ENCODE data around the gene CCKAR. TPM values are rescaled to one million over a fixed set of nuclear protein-coding genes. Genes with fewer than 3 reads are reported as not detected.

The CCKAR gene
- total and polyA plus RNA-seq, 9 donors: 0.06 to 0.17 TPM; not detected in 7

- H3K36me3 ChIP-seq (ENCODE audit: control insufficient read depth, insufficient read depth, low read length): no peaks in the 10 kb centered on the region
- peaks cover 7% of the 10 kb centered on the region for H3K4me1 ChIP-seq (ENCODE audit: control insufficient read depth, insufficient read depth, low read length)
- H3K27me3 ChIP-seq (ENCODE audit: control insufficient read depth, insufficient read depth, low read length): peaks cover 5% of the 10 kb centered on the region
- no peak overlapping the region for H3K4me3 ChIP-seq (ENCODE audit: low read length)
- H3K27ac ChIP-seq (ENCODE audit: low read length): no peak overlapping the region
- 71% methylated on average over 7 of the region's 7 CpGs for WGBS (ENCODE audit: insufficient coverage)
- no peak for DNase-seq
- no peaks in the 10 kb centered on the region for H3K9me3 ChIP-seq (replicated peaks; ENCODE audit: control insufficient read depth, low read depth, low read length)
These were observed 1.3 kb upstream of the CCKAR start for GRCh38 chr4:26491449-26492170.

- Histone ChIP-seq H3K36me3 (ENCODE audit: control insufficient read depth, insufficient read depth, low read length) (no peaks in the 10 kb centered on the region), H3K4me1 (ENCODE audit: control insufficient read depth, insufficient read depth, low read length) (peaks cover 7% of the 10 kb centered on the region), H3K4me3 (ENCODE audit: low read length) (no peak overlapping the region), H3K27me3 (ENCODE audit: control insufficient read depth, insufficient read depth, low read length) (peaks cover 5% of the 10 kb centered on the region), H3K27ac (ENCODE audit: low read length) (no peak overlapping the region), H3K9me3 (replicated peaks; ENCODE audit: control insufficient read depth, low read depth, low read length) (no peaks in the 10 kb centered on the region)
- no peak for DNase-seq
- WGBS (ENCODE audit: insufficient coverage): no CpG with 5 or more reads among the region's 4 CpGs
These were observed 638 bp upstream of the CCKAR start for GRCh38 chr4:26490960-26491284.

- Histone ChIP-seq H3K4me1 (ENCODE audit: control insufficient read depth, insufficient read depth, low read length) (peaks cover 7% of the 10 kb centered on the region), H3K27me3 (ENCODE audit: control insufficient read depth, insufficient read depth, low read length) (peaks cover 5% of the 10 kb centered on the region), H3K9me3 (replicated peaks; ENCODE audit: control insufficient read depth, low read depth, low read length) (no peaks in the 10 kb centered on the region), H3K27ac (ENCODE audit: low read length) (no peak overlapping the region), H3K36me3 (ENCODE audit: control insufficient read depth, insufficient read depth, low read length) (no peaks in the 10 kb centered on the region), H3K4me3 (ENCODE audit: low read length) (no peak overlapping the region)
- WGBS (ENCODE audit: insufficient coverage): 69% methylated on average over 17 of the region's 19 CpGs
- DNase-seq: no peak
These were observed 941 bp downstream of the CCKAR start for GRCh38 chr4:26489101-26489985.

DNA sequence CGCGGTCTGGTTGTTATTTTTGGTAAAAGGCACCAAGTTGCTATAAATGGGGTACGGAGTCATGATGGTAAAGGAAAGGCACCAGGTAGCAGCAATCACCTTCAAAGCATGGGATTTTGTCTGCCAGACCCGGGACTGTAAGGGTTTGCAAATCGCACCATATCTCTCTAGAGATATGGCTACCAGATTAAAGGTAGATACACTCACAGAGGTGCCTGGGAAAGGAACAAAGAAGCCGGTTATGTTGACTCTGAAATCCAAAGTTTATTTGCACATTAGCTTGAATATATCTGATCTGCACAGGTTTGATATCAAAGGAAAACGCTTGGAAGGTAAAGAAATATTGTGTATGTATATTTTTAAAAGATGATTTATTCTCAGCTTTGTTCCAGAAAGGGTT lies 4.6 kb downstream of the CCKAR start:
- Histone ChIP-seq H3K27me3 (ENCODE audit: control insufficient read depth, insufficient read depth, low read length) (peaks cover 5% of the 10 kb centered on the region), H3K27ac (ENCODE audit: low read length) (no peak overlapping the region), H3K4me1 (ENCODE audit: control insufficient read depth, insufficient read depth, low read length) (peaks cover 7% of the 10 kb centered on the region), H3K4me3 (ENCODE audit: low read length) (no peak overlapping the region), H3K36me3 (ENCODE audit: control insufficient read depth, insufficient read depth, low read length) (no peaks in the 10 kb centered on the region), H3K9me3 (replicated peaks; ENCODE audit: control insufficient read depth, low read depth, low read length) (no peaks in the 10 kb centered on the region)
- no peak for DNase-seq
- WGBS (ENCODE audit: insufficient coverage): 88% methylated on average over 3 of the region's 7 CpGs

- peaks cover 3% of the 10 kb centered on the region for H3K27me3 ChIP-seq (ENCODE audit: control insufficient read depth, insufficient read depth, low read length)
- peaks cover 7% of the 10 kb centered on the region for H3K4me1 ChIP-seq (ENCODE audit: control insufficient read depth, insufficient read depth, low read length)
- H3K27ac ChIP-seq (ENCODE audit: low read length): no peak overlapping the region
- 32% methylated on average over 2 of the region's 5 CpGs for WGBS (ENCODE audit: insufficient coverage)
- no peaks in the 10 kb centered on the region for H3K9me3 ChIP-seq (replicated peaks; ENCODE audit: control insufficient read depth, low read depth, low read length)
- no peak for DNase-seq
- no peak overlapping the region for H3K4me3 ChIP-seq (ENCODE audit: low read length)
- no peaks in the 10 kb centered on the region for H3K36me3 ChIP-seq (ENCODE audit: control insufficient read depth, insufficient read depth, low read length)
These were observed 5.8 kb downstream of the CCKAR start for GRCh38 chr4:26484516-26484915.

- no peak for DNase-seq
- H3K27me3 ChIP-seq (ENCODE audit: control insufficient read depth, insufficient read depth, low read length): peaks cover 2% of the 10 kb centered on the region
- H3K9me3 ChIP-seq (replicated peaks; ENCODE audit: control insufficient read depth, low read depth, low read length): no peaks in the 10 kb centered on the region
- H3K4me3 ChIP-seq (ENCODE audit: low read length): no peak overlapping the region
- no peak overlapping the region for H3K27ac ChIP-seq (ENCODE audit: low read length)
- no CpG with 5 or more reads among the region's 2 CpGs for WGBS (ENCODE audit: insufficient coverage)
- peaks cover 7% of the 10 kb centered on the region for H3K4me1 ChIP-seq (ENCODE audit: control insufficient read depth, insufficient read depth, low read length)
- no peaks in the 10 kb centered on the region for H3K36me3 ChIP-seq (ENCODE audit: control insufficient read depth, insufficient read depth, low read length)
These were observed 6.2 kb downstream of the CCKAR start for GRCh38 chr4:26484032-26484515.

- Histone ChIP-seq H3K36me3 (ENCODE audit: control insufficient read depth, insufficient read depth, low read length) (no peaks in the 10 kb centered on the region), H3K4me1 (ENCODE audit: control insufficient read depth, insufficient read depth, low read length) (peaks cover 7% of the 10 kb centered on the region), H3K4me3 (ENCODE audit: low read length) (no peak overlapping the region), H3K9me3 (replicated peaks; ENCODE audit: control insufficient read depth, low read depth, low read length) (no peaks in the 10 kb centered on the region), H3K27ac (ENCODE audit: low read length) (no peak overlapping the region), H3K27me3 (ENCODE audit: control insufficient read depth, insufficient read depth, low read length) (no peaks in the 10 kb centered on the region)
- WGBS (ENCODE audit: insufficient coverage): no CpG with 5 or more reads among the region's 3 CpGs
- no peak for DNase-seq
These were observed 7.5 kb downstream of the CCKAR start for GRCh38 chr4:26482508-26483462.

DNA sequence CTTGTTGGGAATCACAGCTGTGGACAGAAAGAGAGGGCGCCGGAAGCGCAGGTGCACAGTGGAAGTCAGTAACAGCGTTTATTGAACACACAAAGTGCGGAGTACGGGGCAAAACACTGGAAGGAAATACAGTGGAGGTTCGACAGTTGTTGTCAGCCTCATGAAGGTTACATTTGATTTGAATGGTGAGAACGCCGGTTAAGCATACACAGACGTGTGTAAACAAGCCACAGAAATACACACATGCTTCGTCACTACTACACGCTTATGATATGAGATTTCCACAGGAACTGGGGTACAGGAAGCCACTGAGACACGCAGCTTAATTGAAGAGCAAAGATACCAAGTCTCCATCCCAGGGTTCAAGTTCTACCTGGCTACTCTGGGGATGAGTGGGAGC lies 12.0 kb downstream of the CCKAR start:
- Histone ChIP-seq H3K4me3 (ENCODE audit: low read length) (no peak overlapping the region), H3K4me1 (ENCODE audit: control insufficient read depth, insufficient read depth, low read length) (peaks cover 3% of the 10 kb centered on the region), H3K9me3 (replicated peaks; ENCODE audit: control insufficient read depth, low read depth, low read length) (no peaks in the 10 kb centered on the region), H3K27ac (ENCODE audit: low read length) (no peak overlapping the region), H3K27me3 (ENCODE audit: control insufficient read depth, insufficient read depth, low read length) (no peaks in the 10 kb centered on the region), H3K36me3 (ENCODE audit: control insufficient read depth, insufficient read depth, low read length) (no peaks in the 10 kb centered on the region)
- WGBS (ENCODE audit: insufficient coverage): 82% methylated on average over 7 of the region's 13 CpGs
- no peak for DNase-seq

GRCh38 chr4:26476545-26476944 lies 13.7 kb downstream of the CCKAR start:
- H3K36me3 ChIP-seq (ENCODE audit: control insufficient read depth, insufficient read depth, low read length): no peaks in the 10 kb centered on the region
- H3K4me3 ChIP-seq (ENCODE audit: low read length): no peak overlapping the region
- no peaks in the 10 kb centered on the region for H3K27me3 ChIP-seq (ENCODE audit: control insufficient read depth, insufficient read depth, low read length)
- H3K9me3 ChIP-seq (replicated peaks; ENCODE audit: control insufficient read depth, low read depth, low read length): no peaks in the 10 kb centered on the region
- no peak for DNase-seq
- WGBS (ENCODE audit: insufficient coverage): 77% methylated on average over 2 of the region's 5 CpGs
- H3K27ac ChIP-seq (ENCODE audit: low read length): no peak overlapping the region
- no peaks in the 10 kb centered on the region for H3K4me1 ChIP-seq (ENCODE audit: control insufficient read depth, insufficient read depth, low read length)
